ENCODE data around the gene CCDC17. TPM values are rescaled to one million over a fixed set of nuclear protein-coding genes. Genes with fewer than 3 reads are reported as not detected.
A peak's percentile ranks its signal among the peaks of the same experiment; 100 is the strongest.

Gene CCDC17
- polyA plus RNA-seq, 3 donors = 4.4 TPM; not detected in 2

DNA sequence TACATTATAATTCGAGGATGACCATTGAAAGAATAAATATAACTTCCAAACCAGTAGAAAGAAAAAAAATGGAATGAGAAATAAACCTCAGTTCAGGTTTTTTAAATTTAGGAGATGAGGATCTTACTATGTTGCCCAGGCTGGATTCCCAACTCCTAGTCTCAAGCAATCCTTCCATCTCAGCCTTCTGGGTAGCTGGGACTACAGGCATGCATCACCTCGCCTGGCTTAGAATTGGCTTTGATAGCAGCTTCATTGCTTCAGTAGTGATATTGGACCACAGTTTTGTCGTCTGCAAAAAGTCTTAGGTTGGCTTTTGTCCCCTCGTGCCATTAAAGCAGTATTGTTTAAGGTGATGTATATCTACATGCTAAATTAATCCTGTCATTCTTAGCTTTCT lies 37.1 kb downstream of the CCDC17 start:
- TF ChIP-seq, protein P1, sequence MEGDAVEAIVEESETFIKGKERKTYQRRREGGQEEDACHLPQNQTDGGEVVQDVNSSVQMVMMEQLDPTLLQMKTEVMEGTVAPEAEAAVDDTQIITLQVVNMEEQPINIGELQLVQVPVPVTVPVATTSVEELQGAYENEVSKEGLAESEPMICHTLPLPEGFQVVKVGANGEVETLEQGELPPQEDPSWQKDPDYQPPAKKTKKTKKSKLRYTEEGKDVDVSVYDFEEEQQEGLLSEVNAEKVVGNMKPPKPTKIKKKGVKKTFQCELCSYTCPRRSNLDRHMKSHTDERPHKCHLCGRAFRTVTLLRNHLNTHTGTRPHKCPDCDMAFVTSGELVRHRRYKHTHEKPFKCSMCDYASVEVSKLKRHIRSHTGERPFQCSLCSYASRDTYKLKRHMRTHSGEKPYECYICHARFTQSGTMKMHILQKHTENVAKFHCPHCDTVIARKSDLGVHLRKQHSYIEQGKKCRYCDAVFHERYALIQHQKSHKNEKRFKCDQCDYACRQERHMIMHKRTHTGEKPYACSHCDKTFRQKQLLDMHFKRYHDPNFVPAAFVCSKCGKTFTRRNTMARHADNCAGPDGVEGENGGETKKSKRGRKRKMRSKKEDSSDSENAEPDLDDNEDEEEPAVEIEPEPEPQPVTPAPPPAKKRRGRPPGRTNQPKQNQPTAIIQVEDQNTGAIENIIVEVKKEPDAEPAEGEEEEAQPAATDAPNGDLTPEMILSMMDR (IDR thresholded peaks at IDR 0.05) = no peak
- peak overlapping the region in 6 of 7 donors; percentile 50 to 84 (median 76) for H3K27ac Mint-ChIP-seq
- H3K4me1 ChIP-seq (ENCODE audit: control insufficient read depth in 1 of 2, insufficient read depth in 2 of 2, low read length in 2 of 2) = peaks cover 40 to 42% of the 10 kb centered on the region in 2 donors
- H4K20me1 ChIP-seq (ENCODE audit: insufficient read depth, low read length) = peaks cover 29% of the 10 kb centered on the region
- no peak overlapping the region for H3K9ac ChIP-seq (ENCODE audit: insufficient read depth, low read length, poor library complexity, severe bottlenecking)
- H3K9me3 ChIP-seq (replicated peaks in 1 of 2; ENCODE audit: control insufficient read depth in 1 of 2, insufficient read depth in 1 of 2, low read length in 2 of 2) = no peaks in the 10 kb centered on the region
- H3K4me3 Mint-ChIP-seq = no peak overlapping the region
- WGBS (ENCODE audit: insufficient coverage) = no CpG with 5 or more reads among the region's 4 CpGs
- peak overlapping the region in 1 of 2 donors; percentile 55 for H3K27ac ChIP-seq (ENCODE audit: low read depth in 1 of 2, low read length in 2 of 2)
- DNase-seq = no peak
- H3K27me3 Mint-ChIP-seq (ENCODE audit: low read depth in 3 of 3) = peaks cover 0 to 2% (median 0%) of the 10 kb centered on the region in 3 donors
- H3K36me3 Mint-ChIP-seq = peaks cover 0 to 11% of the 10 kb centered on the region in 2 donors
- no peaks in the 10 kb centered on the region for H3K9me3 Mint-ChIP-seq
- H3K4me3 ChIP-seq (replicated peaks in 1 of 3; ENCODE audit: low read depth in 2 of 3, low read length in 3 of 3) = peak overlapping the region in 1 of 3 experiments; percentile 97
- peaks cover 3 to 6% of the 10 kb centered on the region in 2 donors for H3K36me3 ChIP-seq (replicated peaks in 1 of 2; ENCODE audit: control insufficient read depth in 1 of 2, insufficient read depth in 2 of 2, low read length in 2 of 2)
- H3K79me2 ChIP-seq (ENCODE audit: insufficient read depth, low read length) = peaks cover 79% of the 10 kb centered on the region
- peaks cover 39% of the 10 kb centered on the region for H3K4me1 Mint-ChIP-seq
- intact Hi-C loops (cut with micrococcal nuclease) = loop anchor here (10.0 kb wide), 2 partner anchors 98 to 572 kb away; partner anchors contain the start of genes GPBP1L1 (in 2 of the 2), TMEM69 (in 2 of the 2), HECTD3 (in 1 of the 2) and UROD (in 1 of the 2)
- no peaks in the 10 kb centered on the region for H3K27me3 ChIP-seq (ENCODE audit: control insufficient read depth in 2 of 2, insufficient read depth in 2 of 2, low read length in 2 of 2)
- H3K4me2 ChIP-seq (replicated peaks; ENCODE audit: extremely low read depth, low read length, poor library complexity, severe bottlenecking) = peak overlapping the region; percentile 94
- no peak overlapping the region for H2AFZ ChIP-seq (ENCODE audit: insufficient read depth, low read depth, low read length, poor library complexity, severe bottlenecking)

DNA sequence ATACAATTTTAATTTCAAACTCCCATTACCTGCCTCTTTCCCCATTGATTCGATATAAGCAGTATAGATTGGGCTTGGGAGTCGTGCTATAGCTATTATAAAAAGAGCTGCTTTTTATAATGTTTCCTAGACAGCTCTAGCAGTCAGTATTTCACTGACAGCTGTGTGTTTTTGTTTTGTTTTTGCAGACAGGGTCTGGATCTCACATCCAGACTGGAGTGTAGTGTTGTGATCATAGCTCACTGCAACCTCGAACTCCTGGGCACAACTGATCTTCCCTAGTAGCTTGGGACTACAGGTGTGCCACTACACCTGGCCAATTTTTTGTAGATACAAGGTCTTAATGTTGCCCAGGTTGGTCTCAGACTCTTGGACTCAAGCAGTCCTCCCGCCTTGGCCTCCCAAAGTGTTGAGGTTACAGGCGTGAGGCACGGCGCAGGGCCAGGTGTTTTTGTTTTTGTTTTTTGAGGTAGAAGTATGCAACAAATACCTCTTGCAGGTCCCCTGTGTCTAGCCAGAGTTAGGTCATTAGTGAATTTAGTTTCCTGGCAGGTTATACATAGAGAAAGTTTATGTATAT lies 38.3 kb downstream of the CCDC17 start:
- peaks cover 29% of the 10 kb centered on the region for H4K20me1 ChIP-seq (ENCODE audit: insufficient read depth, low read length)
- no peaks in the 10 kb centered on the region for H3K9me3 Mint-ChIP-seq
- intact Hi-C loops (cut with micrococcal nuclease) = loop anchor here (10.0 kb wide), 2 partner anchors 99 to 571 kb away; partner anchors contain the start of genes GPBP1L1 (in 2 of the 2), TMEM69 (in 2 of the 2), HECTD3 (in 1 of the 2) and UROD (in 1 of the 2)
- H3K27ac ChIP-seq (ENCODE audit: low read depth in 1 of 2, low read length in 2 of 2) = peak overlapping the region in 1 of 2 donors; percentile 55
- peaks cover 39% of the 10 kb centered on the region for H3K4me1 Mint-ChIP-seq
- peak overlapping the region in 4 of 7 donors; percentile 46 to 95 (median 74) for H3K27ac Mint-ChIP-seq
- DNase-seq = no peak
- 86% methylated on average over 4 of the region's 7 CpGs for WGBS (ENCODE audit: insufficient coverage)
- H3K4me1 ChIP-seq (ENCODE audit: control insufficient read depth in 1 of 2, insufficient read depth in 2 of 2, low read length in 2 of 2) = peaks cover 40 to 42% of the 10 kb centered on the region in 2 donors
- H2AFZ ChIP-seq (ENCODE audit: insufficient read depth, low read depth, low read length, poor library complexity, severe bottlenecking) = no peak overlapping the region
- no peak overlapping the region for H3K9ac ChIP-seq (ENCODE audit: insufficient read depth, low read length, poor library complexity, severe bottlenecking)
- no peaks in the 10 kb centered on the region for H3K36me3 ChIP-seq (replicated peaks in 1 of 2; ENCODE audit: control insufficient read depth in 1 of 2, insufficient read depth in 2 of 2, low read length in 2 of 2)
- peaks cover 0 to 5% of the 10 kb centered on the region in 2 donors for H3K36me3 Mint-ChIP-seq
- H3K27me3 Mint-ChIP-seq (ENCODE audit: low read depth in 3 of 3) = peaks cover 0 to 2% (median 0%) of the 10 kb centered on the region in 3 donors
- no peak overlapping the region for H3K4me3 Mint-ChIP-seq
- no peaks in the 10 kb centered on the region for H3K27me3 ChIP-seq (ENCODE audit: control insufficient read depth in 2 of 2, insufficient read depth in 2 of 2, low read length in 2 of 2)
- TF ChIP-seq, protein P1 (IDR thresholded peaks at IDR 0.05) = no peak
- H3K4me2 ChIP-seq (replicated peaks; ENCODE audit: extremely low read depth, low read length, poor library complexity, severe bottlenecking) = peak overlapping the region; percentile 94
- peaks cover 67% of the 10 kb centered on the region for H3K79me2 ChIP-seq (ENCODE audit: insufficient read depth, low read length)
- peak overlapping the region in 1 of 3 experiments; percentile 97 for H3K4me3 ChIP-seq (replicated peaks in 1 of 3; ENCODE audit: low read depth in 2 of 3, low read length in 3 of 3)
- H3K9me3 ChIP-seq (replicated peaks in 1 of 2; ENCODE audit: control insufficient read depth in 1 of 2, insufficient read depth in 1 of 2, low read length in 2 of 2) = no peaks in the 10 kb centered on the region

Measured in CD14-positive monocyte (primary cell).